MM.1S (cell line): Measurements from ENCODE around the gene SNX3.

Experiments used
- EZH2 ChIP-seq: fragments of 300-600 bp; sonication (generic); optimal IDR thresholded peaks from 2 replicates; pipeline ENCODE3; 2017; ENCODE audit warnings: low read depth, mild to moderate bottlenecking, antibody characterized with exemption, low read length, mixed read lengths
- EZH2phosphoT487 ChIP-seq: fragments of 300-600 bp; sonication (generic); IDR thresholded peaks from 2 replicates; pipeline ENCODE4 v1.6.1; 2018; ENCODE audit warnings: antibody characterized with exemption, low read length
- TF ChIP-seq, protein P1 (sequence below): fragments of 300-600 bp; sonication (generic); IDR thresholded peaks from 2 replicates; pipeline ENCODE4 v1.5.1; 2016; ENCODE audit warnings: antibody characterized with exemption, low read length, mixed read lengths

- TF ChIP-seq EZH2 (no peak), EZH2phosphoT487 (no peak)
- TF ChIP-seq, protein P1, sequence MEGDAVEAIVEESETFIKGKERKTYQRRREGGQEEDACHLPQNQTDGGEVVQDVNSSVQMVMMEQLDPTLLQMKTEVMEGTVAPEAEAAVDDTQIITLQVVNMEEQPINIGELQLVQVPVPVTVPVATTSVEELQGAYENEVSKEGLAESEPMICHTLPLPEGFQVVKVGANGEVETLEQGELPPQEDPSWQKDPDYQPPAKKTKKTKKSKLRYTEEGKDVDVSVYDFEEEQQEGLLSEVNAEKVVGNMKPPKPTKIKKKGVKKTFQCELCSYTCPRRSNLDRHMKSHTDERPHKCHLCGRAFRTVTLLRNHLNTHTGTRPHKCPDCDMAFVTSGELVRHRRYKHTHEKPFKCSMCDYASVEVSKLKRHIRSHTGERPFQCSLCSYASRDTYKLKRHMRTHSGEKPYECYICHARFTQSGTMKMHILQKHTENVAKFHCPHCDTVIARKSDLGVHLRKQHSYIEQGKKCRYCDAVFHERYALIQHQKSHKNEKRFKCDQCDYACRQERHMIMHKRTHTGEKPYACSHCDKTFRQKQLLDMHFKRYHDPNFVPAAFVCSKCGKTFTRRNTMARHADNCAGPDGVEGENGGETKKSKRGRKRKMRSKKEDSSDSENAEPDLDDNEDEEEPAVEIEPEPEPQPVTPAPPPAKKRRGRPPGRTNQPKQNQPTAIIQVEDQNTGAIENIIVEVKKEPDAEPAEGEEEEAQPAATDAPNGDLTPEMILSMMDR: no peak
Measured at GRCh38 chr6:108291091-108291490, 30.3 kb upstream of the SNX3 start.
